Stimulated activated CD4-positive, alpha-beta T cell treated with anti-CD3 and anti-CD28 coated beads, Interleukin-1b, Interleukin-23, amount 100 ng/mL, for 48 hours (primary cell): Measurements from ENCODE around the gene P2RX4.
"Not testable (repeated sequence)": the region's sequence is repeated elsewhere in the genome, so short reads cannot be mapped to it uniquely, and the experiment has no call there.

Source experiments
- DNase-seq: peaks from one replicate; pipeline ENCODE4 v3.0.0-alpha.2; 2020

Gene P2RX4

DNA sequence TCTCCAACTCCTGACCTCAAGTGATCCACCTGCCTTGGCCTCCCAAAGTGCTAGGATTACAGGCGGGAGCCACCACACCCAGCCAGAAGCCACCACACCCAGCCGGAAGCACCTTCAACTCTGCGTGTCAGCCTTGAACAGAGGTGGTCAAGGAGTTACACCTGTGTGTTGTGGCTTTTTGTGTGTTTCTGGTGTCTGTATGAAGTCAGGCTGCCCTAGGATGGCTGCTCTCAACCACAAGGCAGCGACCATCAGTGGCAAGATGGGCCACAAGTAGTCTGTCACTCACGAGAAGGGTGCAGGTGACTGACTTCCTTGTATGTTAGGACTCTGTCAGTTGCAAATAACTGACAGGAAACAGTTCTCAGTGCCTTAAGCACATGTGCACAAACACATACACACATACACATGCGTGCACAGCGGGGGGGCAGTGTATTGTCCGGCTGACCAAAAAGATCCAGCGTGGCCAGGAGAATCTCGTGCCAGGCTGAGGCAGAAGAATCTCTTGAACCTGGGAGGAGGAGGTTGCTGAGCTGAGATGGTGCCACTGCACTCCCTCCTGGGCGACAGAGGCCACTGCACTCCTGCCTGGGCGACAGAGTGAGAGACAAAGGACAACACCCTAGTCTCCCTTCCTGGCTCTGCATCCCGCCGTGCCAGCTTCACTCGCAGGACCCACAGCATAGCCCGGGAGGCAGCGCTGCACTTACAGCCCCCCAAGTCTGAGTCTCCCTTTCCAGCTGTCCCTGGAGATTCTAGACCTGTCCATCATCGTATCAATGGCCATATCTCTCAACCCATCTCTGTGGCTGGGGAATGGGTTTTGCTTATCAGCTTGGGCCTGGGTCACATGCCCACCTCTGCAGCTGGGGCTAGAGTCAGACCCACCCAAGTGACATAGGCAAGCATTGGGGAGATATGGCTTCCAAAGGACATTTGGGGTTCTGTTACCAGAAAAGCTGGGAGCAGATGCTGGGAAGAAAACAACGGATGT lies 13.7 kb downstream of the P2RX4 start:
- peak; percentile 54 for DNase-seq

DNA sequence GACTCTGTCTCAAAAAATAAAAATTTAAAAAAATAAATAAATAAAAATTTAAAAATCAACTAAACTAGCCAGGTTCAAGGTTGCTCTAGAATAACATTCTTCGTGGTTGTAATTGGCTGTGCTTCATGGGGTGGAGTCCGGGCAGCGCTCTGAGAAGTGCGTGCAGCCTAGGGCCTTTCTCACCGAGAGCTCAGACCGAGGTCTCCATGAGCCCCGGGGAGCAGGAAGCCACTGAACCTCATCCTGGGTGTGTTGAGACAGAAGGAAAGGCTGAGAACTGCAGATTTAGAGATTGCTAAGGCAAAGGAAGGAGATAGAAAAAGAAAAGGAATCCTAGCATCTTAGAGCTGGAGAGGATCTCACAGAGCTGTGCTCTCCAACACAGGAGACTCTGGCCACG lies 14.7 kb downstream of the P2RX4 start:
- DNase-seq = peak; percentile 33

DNA sequence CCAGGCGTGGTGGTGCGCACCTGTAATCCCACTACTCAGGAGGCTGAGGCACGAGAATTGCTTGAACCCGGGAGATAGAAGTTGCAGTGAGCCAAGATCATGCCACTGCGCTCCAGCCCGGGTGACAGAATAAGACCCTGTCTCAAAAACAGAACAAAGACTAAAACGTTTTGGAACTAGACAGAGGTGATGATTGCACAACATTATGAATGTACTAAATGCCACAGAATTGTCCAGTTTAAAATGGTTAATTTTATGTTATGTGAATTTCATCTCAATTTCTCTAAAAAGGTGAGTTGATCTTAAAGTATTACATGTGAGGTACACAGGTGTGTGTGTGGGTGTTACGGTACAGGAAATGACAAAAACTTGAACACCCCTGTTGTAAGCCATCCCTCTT lies 16.5 kb downstream of the P2RX4 start:
- no peak for DNase-seq

DNA sequence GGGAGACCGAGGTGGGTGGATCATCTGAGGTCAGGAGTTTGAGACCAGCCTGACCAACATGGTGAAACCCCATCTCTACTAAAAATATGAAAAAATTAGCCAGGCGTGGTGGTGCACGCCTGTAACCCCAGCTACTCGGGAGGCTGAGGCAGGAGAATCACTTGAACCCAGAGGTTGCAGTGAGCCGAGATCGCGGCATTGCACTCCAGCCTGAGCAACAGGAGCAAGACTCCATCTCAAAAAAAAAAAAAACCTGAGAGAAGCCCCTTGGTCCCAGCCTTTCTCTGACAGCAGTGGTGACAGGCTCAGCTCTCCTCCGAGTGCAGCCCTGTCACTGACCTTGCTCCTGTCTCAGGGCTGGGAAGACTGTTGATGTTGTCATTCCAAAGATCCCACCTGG lies 16.9 kb downstream of the P2RX4 start:
- DNase-seq = not testable (repeated sequence)

DNA sequence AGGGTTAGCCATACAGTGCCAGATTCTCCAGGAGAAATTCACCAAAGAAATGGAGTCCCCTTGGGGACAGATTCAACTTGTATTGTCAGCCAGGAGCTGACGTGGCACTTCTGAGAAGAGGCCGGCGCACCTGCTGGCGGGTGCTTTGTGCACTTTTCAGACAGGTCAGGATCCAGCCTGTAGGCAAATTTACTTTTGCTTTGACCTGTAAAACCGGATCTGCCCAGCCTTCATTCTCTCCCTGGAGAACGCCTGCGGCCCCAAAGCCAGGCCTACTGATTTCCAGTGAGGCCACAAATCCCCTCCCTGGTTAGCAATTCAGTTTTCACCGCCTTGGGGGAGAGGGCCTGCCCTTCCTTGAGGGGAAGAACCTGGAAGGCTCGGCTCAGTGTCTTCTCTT lies 17.4 kb downstream of the P2RX4 start:
- DNase-seq = no peak

DNA sequence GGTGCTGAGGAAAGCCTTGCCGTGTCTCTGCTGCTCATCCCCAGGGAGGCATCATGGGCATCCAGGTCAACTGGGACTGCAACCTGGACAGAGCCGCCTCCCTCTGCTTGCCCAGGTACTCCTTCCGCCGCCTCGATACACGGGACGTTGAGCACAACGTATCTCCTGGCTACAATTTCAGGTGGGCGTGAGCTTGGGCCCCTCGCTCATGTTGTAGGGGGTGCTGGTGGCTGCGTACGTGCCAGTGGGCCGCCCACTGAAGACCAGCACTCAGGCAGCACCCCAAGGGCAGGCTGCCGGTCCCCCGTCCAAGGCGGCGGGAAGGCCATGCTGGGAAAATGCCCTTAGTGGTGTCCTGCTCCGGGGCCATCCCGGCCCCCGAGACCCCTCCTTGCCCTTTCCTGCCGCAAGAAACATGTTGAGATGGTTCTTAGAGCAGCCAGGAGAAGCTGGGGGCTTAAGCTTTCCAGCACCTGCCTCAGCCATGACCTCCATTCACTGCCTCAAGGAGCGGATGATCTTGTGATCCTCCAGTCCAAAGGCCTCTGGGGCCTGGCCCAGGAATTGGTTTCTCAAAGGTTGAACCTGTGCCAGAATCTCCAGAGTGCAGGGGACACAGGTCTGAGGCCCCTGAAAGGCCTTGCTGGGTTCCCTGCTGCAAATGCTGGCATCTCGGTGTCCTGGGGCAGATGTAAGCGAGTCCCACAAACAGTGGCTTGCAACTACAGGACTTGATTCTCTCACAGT lies 19.2 kb downstream of the P2RX4 start:
- no peak for DNase-seq

DNA sequence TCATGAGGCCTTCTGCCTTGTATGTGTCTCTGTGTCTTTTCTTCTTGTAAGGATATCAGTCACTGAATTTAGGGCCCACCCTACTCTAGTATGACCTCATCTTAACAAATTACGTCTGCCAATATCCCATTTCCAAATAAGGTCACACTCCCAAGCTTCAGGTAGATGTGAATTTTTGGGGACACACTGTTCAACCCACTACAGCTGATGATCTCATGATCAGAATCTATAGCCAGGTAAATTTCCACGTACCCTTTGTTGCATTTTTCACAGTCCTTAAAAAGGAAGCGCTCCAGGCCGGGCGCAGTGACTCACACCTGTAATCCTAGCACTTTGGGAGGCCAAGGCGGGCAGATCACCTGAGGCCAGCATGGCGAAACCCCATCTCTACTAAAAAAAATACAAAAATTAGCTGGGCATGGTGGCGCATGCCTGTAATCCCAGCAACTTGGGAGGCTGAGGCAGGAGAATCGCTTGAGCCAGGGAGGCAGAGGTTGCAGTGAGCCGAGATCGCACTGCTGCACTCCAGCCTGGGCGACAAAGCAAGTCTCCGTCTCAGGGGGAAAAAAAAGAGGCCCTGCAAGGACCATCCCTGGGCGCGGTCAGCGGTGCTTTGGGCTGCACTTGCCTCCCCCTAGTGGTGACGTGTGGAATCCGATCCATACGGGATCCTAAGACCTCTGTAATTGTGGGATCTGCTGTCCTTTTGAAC lies 20.1 kb downstream of the P2RX4 start:
- DNase-seq = peak; percentile 62

DNA sequence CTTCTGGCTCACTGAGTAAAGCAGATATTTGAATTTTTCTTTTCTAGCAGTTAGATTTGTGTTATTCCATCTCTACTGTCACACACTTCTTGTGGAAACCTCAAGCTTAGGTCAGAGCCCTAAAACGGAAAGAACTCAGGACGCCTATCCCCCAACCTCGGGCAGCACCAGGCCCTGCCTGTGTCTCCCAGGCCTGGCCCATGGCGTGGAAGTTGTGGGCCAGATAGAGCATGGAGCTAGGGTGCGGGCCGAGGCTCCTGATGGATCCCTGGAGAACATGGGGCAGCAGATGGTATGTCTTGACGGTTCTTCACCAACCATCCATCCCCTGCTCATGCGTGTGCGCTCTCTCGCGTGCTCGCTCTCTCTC lies 20.6 kb downstream of the P2RX4 start:
- DNase-seq = no peak

DNA sequence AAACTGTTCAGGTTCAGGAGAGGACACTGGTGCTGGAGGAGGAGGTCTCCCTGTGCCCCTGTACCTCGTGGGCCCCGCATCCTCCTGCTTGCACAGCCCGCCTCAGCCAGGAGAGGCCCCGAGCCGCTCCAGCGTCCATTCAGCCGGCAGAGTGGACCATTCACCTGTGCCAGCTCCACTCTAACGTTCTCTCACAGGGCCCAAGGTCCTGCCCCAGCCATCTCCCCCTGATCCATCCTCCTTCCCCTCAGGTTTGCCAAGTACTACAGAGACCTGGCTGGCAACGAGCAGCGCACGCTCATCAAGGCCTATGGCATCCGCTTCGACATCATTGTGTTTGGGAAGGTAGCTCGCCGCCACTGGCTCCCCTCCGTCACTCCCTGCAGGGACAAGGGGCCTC lies 22.2 kb downstream of the P2RX4 start:
- DNase-seq = no peak

DNA sequence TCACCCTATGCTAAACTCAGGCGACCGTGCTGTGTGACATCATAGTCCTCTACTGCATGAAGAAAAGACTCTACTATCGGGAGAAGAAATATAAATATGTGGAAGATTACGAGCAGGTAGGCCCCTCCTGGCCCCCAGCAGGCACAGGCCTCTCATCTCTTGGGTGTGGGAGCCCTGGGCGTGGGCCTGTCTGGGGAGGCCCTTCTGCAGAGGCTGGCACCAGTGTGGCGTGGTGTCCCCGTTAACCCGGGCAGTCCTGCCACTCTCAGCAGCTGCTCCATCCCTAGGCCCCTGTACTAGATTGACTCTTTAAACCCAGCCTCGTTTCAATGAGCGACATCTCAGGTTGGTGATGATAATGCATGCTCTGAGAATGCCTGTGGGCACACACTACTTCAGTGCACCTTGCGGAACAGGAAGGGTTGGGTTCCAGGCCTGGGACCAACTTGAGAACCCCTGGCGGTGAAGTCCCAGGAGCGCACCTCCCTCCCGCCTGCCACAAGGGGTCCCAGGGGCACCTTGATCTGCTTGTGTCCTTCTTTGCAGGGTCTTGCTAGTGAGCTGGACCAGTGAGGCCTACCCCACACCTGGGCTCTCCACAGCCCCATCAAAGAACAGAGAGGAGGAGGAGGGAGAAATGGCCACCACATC lies 23.2 kb downstream of the P2RX4 start:
- no peak for DNase-seq

DNA sequence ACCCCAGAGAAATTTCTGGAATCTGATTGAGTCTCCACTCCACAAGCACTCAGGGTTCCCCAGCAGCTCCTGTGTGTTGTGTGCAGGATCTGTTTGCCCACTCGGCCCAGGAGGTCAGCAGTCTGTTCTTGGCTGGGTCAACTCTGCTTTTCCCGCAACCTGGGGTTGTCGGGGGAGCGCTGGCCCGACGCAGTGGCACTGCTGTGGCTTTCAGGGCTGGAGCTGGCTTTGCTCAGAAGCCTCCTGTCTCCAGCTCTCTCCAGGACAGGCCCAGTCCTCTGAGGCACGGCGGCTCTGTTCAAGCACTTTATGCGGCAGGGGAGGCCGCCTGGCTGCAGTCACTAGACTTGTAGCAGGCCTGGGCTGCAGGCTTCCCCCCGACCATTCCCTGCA lies 23.7 kb downstream of the P2RX4 start:
- no peak for DNase-seq

DNA sequence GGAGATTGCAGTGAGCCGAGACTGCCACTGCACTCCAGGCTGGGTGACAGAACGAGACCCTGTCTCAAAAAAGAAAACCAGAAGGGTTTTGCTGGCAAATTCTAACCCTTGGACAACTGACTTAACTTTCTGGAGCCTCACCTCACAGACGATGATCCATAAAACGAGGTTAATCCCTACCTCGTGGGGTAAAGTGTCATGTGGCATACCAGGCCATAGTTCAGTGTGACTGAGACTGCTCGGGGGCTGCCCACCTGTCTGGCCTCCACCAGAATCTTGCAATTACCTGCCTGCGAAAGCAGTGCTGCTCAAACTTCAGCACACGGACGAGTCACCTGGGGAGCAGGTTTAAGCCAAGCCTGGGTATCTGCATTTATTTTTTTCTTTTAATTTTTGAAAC lies 26.8 kb downstream of the P2RX4 start:
- DNase-seq = no peak

DNA sequence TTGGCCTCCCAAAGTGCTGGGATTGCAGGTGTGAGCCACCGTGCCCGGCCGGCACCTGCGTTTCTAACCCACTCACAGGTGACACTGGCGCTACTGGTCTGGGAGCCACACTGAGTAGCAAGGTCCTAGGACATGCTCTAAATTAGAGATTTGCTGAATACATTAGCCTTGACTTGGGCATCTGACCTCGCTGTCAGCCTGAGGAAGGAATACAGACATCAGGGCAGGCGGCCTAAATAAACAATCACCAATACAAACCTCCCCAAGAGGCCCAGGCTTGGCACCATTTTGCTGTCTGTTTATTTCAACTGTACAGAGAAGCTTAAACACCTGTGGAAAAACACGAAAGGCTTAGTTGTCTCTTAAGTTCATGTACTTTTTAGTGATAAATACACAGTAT lies 27.5 kb downstream of the P2RX4 start:
- no peak for DNase-seq

DNA sequence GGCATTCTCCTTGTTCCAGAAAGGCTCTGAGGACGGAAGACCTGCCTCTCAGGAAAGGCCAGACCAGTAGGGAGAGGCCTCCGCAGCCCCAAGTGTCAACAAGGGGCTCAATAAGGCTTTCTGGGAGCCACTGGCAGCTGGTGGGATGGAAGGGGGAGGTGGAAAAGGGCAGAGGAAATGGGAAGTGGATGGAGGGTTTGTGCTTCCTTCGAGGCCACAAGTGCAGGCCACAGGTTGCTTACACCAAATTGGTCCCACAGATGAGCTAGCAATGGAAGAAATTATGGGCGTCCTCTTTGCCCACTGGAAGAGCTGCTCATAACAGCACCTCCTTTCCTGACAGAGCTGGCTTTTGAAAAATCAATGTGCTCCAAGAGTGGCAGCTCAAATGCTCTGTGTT lies 28.2 kb downstream of the P2RX4 start:
- DNase-seq = no peak

DNA sequence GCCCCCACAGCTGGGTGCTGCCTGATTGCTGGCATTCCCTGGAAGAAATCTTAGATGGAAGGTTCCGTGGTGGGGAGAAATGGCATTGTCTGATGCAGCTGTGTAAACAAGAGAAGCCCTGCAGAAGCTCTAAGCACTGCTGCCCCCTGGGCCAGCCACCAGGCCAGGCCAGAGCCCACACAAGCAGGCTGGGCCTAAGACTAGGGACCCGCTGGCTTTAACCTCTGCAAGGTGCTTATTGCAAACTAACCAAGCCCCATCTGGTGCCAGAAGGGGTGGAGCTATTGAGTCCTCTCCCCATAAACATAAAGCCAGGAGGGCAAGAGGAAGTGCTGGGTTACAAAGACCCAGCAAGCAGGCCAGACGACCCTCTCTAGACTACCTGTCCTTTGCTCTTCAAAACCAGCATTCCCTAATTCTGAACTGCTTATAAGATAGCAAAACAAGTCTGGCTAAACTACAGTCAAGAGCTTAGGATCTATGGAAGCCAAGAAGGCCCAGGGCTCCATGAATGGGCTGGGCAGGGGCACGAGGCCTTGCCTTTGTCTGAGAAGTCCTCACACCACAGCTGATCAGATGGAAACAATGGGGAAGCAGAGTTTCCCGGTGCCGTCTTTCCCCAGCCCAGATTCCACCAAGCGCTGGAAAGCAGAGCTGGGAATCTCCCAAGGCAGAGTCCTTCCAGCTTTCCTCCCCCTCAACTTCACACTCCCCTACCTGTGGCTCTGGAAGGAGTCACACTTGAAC lies 28.8 kb downstream of the P2RX4 start:
- DNase-seq = no peak

DNA sequence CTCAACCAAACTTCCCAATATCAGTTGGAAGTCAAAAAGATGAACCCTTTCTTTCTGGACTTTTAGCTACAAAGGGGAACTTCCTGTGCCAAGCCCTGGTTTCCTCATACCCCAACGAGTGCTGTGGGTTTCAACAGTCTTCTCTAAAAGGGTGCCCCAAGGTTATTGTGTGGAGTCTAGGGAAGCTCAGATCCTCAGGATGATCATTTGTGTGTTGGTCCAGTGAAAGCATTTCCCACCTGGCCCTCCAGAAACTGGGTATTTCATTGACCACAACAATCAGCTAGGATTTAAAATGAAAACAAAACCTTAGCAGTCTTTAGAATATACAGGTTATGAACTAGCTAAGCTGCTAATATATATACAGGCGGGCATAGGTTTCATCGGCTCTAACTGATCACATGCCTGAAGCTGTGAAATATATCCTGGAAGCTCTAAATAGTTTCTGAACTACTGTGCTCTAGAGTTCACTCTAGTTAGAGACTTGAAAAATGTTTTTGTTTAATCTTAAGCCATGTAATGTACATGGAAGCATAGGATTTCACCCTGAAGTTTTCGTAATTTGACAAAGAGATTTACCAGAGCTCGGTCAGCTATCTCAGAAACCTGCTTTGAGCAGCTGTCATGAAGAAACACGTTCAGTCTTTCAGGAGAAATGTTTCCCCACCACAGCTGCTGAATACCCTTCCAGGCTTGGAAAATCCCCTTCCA lies 29.6 kb downstream of the P2RX4 start:
- DNase-seq = no peak

DNA sequence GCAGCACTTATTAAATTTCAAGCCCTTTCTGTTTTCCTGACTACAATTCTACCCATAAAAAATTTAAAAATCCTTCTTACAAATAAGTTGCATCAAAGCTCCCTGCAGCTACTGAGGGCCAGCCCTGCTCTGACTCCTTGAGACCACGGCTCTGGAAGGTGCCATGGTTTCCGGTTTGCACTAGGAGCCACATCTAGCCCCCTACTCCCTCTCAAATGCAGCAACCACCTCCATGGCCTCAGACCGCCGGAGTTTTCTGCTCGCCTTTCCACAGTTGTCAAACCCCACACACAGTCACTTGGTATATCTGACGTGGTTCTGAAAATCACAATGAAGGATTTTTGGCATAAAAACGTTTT lies 30.1 kb downstream of the P2RX4 start:
- no peak for DNase-seq

DNA sequence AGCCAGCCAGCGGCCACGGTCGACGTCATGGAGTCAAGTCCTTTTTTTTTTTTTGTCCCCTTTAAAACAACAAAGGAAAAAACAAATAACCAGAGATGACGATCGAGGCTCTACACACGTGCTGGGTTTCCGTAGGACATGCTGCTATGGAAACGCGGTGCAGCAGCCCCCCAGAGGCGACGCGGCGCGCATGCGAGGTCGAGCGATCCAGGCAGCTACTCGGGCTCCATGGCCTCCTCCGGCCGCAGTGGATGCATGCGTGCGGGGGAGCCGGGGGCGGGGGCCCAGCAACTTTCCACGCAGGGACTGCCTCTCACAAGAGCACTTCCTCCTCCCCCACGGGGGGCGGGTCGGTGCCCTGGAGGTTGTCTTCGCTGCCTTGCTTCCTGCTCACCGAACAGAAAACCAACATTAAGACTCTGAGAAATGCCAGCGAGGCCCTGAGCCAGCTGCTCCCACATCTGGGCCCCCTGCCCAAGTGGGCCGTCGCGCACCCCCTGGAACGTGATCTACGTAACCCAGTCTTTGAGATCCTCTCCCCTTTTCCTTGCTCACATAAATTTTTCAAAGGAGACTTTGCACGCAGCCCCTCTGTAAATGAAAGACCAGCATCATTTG lies 30.7 kb downstream of the P2RX4 start:
- peak; percentile 70 for DNase-seq

DNA sequence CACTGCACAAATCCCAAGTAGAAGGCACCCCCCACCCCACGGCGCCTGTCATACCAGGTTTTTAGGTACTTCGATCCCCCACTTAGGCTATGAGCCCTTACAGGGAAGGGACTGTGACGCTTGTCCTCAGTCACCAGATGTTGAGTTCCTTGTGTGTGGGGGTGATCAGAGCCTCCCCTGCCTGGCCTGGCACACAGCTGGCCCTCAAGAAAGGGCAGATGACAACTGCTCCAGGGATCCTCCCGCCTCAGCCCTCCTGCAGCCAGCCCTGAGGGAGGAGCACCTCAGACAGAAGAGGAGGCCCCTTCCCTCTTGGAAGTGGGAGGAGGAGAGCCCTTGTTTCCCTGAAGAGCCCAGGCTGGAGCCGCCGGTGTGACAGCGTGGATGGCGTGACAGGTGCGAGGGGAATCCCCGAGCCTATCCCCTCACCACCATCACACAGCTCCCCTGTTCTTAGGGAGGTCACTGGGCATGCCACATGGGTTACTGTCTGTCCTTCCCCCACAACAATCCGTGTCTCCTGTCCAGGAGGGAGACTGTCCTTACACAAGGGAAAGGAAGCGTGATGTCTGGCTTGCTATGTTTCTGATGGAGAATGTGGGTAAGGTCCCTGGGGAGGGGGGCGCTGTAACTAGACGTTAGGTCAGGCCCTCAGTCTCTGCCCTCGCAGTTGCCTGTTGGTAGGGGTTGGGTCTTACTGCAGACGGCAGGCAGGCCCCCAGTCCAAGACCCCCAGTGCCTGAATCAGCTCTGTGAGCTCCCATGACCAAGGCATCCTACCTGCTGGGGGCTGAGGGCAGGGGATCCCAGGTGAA lies 31.4 kb downstream of the P2RX4 start:
- DNase-seq = no peak

DNA sequence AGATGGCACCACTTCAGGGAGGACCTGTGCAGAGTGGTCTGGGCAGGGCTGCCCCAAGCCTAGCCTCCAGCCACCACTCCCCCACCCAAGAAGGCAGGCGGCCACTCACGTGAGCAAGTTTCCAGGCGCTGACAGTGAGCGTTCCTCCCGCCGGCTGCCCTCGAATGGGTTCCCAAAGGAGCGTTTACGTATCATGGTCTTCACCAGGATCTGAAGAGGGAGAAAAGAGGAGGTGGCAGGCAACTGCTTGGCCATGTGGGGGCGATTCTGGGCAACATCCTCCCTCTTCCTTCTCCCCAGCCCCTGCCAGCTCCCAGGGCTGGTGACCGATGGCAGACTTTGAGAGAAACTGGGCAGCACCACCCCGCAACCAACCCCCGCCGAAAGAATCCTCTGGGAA lies 35.1 kb downstream of the P2RX4 start:
- DNase-seq = no peak
